ENCODE data around the gene SUCLA2.

Gene SUCLA2

DNA sequence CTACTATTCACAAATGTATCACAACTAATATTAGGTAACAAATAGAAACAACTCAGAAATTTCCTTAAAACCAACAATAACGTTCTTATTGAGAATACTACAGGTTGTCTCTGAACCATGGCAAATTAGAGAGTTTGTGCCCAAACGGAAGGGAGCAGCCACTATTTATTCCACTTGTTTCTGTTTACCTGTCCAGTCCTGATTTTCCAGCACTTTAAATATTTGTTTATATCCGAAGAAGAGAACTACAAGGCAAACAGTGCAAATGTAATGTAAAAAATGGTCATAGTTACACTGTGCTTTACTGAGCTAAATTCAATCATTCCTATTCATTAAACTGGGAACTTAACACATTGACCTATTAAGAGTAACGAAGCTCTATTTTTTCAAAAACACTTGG, 9.2 kb downstream of the SUCLA2 start:
- TF ChIP-seq, protein P1, sequence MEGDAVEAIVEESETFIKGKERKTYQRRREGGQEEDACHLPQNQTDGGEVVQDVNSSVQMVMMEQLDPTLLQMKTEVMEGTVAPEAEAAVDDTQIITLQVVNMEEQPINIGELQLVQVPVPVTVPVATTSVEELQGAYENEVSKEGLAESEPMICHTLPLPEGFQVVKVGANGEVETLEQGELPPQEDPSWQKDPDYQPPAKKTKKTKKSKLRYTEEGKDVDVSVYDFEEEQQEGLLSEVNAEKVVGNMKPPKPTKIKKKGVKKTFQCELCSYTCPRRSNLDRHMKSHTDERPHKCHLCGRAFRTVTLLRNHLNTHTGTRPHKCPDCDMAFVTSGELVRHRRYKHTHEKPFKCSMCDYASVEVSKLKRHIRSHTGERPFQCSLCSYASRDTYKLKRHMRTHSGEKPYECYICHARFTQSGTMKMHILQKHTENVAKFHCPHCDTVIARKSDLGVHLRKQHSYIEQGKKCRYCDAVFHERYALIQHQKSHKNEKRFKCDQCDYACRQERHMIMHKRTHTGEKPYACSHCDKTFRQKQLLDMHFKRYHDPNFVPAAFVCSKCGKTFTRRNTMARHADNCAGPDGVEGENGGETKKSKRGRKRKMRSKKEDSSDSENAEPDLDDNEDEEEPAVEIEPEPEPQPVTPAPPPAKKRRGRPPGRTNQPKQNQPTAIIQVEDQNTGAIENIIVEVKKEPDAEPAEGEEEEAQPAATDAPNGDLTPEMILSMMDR (conservative IDR thresholded peaks at IDR 0.05), result no peak
- H3K27ac ChIP-seq, result no peak overlapping the region

DNA sequence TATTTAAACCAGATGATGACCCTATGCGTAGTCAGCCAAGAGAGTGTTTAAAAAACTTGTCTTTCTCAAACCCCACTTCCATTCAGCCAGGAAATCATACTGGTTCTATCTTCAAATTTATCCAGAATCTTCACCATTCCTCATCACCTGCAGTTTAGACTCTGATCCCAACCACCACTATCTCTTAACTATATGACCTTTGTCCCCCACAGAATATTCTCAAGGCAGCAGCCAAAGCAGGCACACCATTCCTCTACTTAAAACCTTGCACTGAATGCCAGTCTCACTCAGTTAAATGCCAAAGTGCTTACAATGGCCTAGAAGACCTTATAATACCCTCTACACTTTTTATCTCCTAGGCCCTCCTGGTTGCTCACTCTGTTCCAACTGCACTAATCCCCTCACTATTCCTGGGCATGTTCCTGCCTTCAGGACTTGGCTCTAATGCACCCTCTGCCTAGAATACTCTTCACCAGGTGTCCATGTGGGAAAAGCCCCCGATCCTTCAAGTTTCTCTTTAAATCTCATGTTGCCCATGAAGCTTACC, 10.1 kb downstream of the SUCLA2 start:
- no peak overlapping the region for H3K27ac ChIP-seq
- TF ChIP-seq, protein P1 (conservative IDR thresholded peaks at IDR 0.05), result no peak

DNA sequence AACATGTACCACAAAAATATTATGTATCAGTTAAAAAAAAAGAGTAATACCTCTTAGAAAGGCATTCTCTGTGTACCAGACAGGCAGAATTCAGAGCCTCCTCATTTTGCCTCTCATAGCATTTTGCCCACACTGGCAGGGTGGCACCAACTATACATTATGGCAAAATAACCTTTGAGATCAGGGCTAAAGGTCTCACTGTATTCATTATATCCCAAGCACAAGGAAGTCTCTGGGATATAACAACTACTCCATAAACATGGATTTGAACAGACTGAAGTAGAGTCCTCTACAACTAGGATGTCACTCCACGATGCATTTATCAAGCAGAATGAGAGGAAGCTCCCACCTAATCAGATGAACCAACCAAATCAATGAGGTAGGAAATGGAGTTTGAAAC, 10.6 kb downstream of the SUCLA2 start:
- TF ChIP-seq, protein P1 (conservative IDR thresholded peaks at IDR 0.05), result no peak
- H3K27ac ChIP-seq, result no peak overlapping the region

DNA sequence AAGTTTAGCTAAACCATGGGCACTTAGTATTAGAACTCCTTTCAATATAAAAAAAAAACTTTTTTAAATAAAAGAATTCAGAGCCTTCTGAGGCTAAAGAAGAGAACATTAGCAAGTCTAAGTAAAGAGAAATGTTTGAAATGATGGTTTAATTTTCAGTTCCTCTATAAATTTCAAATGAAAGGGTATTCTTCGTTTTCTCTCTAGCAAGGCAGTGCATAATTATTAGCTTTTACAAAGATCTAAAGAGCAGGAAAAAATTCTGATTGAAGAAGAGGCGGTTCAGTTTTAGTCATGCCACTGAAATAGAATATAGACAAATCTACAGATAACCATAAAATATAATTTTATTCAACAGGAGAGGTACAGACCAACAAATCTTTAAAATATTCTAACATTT, 18.0 kb downstream of the SUCLA2 start:
- TF ChIP-seq, protein P1 (conservative IDR thresholded peaks at IDR 0.05), result no peak
- H3K27ac ChIP-seq, result no peak overlapping the region

DNA sequence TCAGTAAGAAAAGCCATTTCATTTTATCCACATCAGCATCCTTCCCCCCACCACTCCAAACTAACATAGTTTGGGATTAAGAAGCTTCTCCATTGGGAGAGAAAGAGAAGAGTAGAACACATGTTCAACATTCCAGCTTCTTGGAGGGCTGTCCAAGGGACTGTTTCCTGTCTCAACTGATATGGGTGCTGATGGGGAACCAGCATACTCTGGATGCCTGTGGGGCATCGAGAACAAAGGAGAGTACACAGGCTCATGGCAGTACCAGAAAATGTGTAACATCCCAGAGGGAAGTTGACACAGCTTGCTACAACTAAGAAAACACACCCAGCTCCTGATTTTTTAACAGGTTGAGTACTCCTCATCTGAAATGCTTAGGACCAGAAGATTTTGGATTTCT, 24.7 kb downstream of the SUCLA2 start:
- TF ChIP-seq, protein P1 (conservative IDR thresholded peaks at IDR 0.05), result no peak
- H3K27ac ChIP-seq, result no peak overlapping the region

DNA sequence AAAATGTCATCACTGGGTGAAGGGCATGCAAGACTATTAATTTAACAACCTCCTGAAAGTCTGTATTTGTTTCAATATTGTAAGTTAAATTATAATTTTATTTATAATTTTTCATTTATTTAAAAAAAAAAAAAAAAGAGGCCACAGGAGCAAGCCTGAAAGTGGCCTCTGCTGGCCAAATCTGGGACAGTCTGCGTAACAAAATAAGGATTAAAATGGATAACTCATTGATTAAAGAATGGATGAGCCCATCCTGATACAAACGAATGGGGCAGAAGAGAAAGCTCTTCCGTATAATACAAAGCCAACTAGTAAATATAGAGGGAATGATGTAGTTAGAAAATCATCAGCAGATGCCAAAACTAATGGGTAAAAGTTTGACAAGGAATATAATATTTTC, 36.2 kb downstream of the SUCLA2 start:
- no peak overlapping the region for H3K27ac ChIP-seq
- TF ChIP-seq, protein P1 (conservative IDR thresholded peaks at IDR 0.05), result no peak

DNA sequence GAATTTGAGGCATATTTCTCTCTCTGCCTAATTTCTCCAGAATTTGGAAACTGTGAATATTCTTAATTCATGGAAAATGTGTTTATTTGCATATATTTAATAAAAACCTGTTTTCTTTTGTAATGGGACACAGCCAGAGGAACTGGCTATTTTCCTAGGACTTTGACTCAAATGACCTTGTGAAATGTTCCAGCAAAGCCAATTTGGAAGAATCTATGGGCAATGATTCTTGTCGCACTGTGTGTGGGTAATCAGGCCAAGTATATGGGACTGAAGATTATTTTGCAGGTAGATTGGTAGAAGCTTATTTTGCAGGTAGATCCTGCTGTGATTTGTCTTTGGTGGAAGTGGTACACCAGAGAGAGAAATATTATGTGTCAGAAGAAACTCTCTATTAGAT, 38.8 kb downstream of the SUCLA2 start:
- TF ChIP-seq, protein P1 (conservative IDR thresholded peaks at IDR 0.05), result no peak
- no peak overlapping the region for H3K27ac ChIP-seq

All from VCaP (cell line).